ENCODE data around the gene IQCM.

IQCM gene

GRCh38 chr4:149784018-149784417, 31.6 kb downstream of the IQCM start:
- DNase-seq (ENCODE audit: low read depth in 2 of 3, low spot score in 2 of 3): no peak

DNA sequence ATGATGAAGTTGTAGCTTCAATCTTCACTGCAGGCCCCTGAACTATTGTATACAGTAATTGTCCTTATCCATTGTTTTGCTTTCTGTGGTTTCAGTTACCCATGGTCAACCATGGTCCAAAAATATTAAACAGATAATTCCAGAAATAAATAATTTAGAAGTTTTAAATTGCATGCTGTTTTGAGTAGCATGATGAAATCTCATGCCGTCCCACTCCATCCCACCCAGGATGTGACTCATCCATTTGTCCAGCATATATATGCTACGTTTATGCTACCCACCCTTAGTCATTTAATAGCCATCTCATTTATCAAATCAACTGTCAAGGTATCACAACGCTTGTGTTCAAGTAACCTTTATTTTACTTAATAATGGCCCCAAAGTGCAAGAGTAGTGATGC, 34.5 kb downstream of the IQCM start:
- DNase-seq (ENCODE audit: low read depth in 2 of 3, low spot score in 2 of 3): no peak

DNA sequence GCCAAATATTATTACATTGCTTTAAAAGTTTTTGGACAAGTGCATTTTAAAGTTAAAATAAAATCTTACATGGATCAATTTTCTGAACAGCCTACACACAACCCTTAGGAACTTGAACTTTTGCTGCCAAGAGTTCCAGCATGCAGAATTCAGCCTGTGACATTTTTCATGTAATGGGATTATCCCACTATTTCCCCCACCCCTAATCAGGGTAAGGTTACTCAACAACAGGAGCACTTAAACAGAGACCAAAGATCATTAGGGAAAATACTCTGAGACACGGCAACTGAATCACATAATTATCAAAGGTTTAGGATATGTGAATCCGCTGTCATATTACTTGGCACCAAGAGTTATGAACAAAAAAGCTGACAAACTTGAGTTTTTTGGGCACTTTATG, 47.2 kb downstream of the IQCM start:
- DNase-seq (ENCODE audit: low read depth in 2 of 3, low spot score in 2 of 3): no peak

GRCh38 chr4:149766135-149766534, 49.5 kb downstream of the IQCM start:
- DNase-seq (ENCODE audit: low read depth in 2 of 3, low spot score in 2 of 3): no peak

GRCh38 chr4:149765630-149766029, 50.0 kb downstream of the IQCM start:
- no peak for DNase-seq (ENCODE audit: low read depth in 2 of 3, low spot score in 2 of 3)

DNA sequence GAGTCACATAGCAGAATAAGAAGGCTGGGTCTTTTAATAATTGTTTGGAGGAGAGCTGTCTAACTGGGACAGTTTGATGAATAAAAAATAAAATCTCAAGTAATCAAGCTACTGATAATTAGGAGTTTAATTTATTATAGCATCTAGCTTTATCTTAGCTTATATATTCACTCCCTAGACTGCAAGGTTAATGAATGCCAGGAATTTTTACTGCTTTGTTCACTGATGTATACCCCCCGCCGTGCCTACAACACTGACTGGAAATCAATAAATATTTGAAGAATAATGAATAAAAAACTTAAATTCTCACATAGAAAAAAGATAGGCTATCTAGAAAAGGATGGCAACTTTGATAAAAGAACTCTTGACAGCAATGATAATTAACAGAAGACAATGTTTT, 59.7 kb downstream of the IQCM start:
- no peak for DNase-seq (ENCODE audit: low read depth in 2 of 3, low spot score in 2 of 3)

GRCh38 chr4:149754526-149754925, 61.1 kb downstream of the IQCM start:
- DNase-seq (ENCODE audit: low read depth in 2 of 3, low spot score in 2 of 3): no peak

GRCh38 chr4:149752729-149753128, 62.9 kb downstream of the IQCM start:
- no peak for DNase-seq (ENCODE audit: low read depth in 2 of 3, low spot score in 2 of 3)

- DNase-seq (ENCODE audit: low read depth in 2 of 3, low spot score in 2 of 3): no peak
These were observed 64.5 kb downstream of the IQCM start for GRCh38 chr4:149751174-149751573.

GRCh38 chr4:149749784-149750183, 65.9 kb downstream of the IQCM start:
- no peak for DNase-seq (ENCODE audit: low read depth in 2 of 3, low spot score in 2 of 3)

- DNase-seq (ENCODE audit: low read depth in 2 of 3, low spot score in 2 of 3): no peak
These were observed 68.0 kb downstream of the IQCM start for GRCh38 chr4:149747646-149748045.

GRCh38 chr4:149746276-149746675, 69.4 kb downstream of the IQCM start:
- DNase-seq (ENCODE audit: low read depth in 2 of 3, low spot score in 2 of 3): no peak

GRCh38 chr4:149741186-149741831, 74.3 kb downstream of the IQCM start:
- no peak for DNase-seq (ENCODE audit: low read depth in 2 of 3, low spot score in 2 of 3)

- no peak for DNase-seq (ENCODE audit: low read depth in 2 of 3, low spot score in 2 of 3)
These were observed 77.5 kb downstream of the IQCM start for GRCh38 chr4:149738156-149738555.

DNA sequence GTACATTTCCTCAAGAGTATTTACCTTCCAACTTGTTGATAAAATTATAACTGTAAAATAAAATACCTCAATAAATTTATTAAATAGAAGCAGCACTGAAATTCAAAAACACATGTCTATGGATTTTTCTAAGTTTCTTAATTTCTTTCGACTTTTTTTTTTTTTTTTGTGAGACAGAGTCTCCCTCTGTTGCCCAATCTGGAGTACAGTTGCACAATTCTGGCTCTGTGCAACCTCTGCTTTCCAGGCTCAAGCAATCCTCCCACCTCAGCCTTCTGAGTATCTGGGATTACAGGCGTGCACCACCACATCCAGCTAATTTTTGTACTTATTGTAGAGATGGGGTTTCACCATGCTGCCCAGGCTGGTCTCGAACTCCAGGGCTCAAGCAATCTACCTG, 79.8 kb downstream of the IQCM start:
- DNase-seq (ENCODE audit: low read depth in 2 of 3, low spot score in 2 of 3): no peak

- no peak for DNase-seq (ENCODE audit: low read depth in 2 of 3, low spot score in 2 of 3)
These were observed 87.2 kb downstream of the IQCM start for GRCh38 chr4:149728444-149728843.

DNA sequence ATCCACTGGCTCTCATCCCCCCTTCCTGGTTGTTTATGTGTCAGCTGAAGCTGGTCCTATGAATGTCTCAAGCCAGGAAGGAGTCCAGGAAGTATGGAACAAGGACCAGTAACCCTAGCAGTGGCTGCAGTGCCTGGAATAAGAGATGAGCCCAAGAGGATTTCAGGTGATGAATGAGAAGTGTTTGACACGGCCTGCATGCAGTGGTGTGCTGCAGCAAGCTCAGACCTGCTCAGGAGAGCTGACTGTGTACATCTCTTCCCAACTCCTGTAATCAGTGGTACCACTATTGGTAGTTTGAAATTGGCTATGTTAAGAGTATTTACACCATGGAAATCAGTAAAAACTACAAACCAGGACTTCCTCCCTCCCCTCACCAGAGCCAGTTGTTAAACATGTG, 88.0 kb downstream of the IQCM start:
- no peak for DNase-seq (ENCODE audit: low read depth in 2 of 3, low spot score in 2 of 3)

DNA sequence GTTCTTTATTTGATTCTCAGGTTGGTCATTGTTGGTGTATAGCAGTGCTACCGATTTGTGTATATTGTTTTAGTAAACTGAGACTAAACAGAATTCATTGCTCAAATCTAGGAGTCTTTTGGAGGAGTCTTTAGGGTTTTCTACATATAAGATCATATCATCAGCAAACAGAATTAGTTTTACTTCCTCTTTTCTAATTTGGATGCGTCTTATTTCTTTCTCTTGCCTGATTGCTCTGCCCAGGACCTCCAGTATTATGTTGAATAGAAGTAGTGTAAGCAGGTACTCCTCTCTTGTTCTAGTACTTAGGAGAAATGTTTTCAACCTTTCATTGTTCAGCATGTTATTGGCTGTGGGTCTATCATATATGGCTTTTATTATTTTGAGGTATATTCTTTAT, 92.6 kb downstream of the IQCM start:
- DNase-seq (ENCODE audit: low read depth in 2 of 3, low spot score in 2 of 3): no peak

DNA sequence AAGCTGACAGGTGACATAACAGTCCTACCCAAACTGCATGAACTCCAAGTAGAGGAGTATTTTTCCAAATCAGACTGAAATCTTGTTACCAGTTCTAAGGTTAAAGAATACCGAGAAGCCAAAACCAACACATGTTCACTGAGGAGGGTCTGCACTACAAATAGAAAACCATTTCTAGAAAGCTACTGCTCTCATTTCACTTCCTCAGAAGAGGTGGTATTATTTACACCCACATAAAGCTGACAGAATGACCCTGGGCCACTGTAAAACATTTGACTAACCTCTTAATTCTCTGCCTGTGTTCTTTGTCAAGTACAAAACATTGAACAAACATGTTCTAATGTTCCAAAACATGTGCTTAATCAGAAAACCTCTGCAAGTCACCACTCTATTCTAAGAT, 95.8 kb downstream of the IQCM start:
- no peak for DNase-seq (ENCODE audit: low read depth in 2 of 3, low spot score in 2 of 3)

DNA sequence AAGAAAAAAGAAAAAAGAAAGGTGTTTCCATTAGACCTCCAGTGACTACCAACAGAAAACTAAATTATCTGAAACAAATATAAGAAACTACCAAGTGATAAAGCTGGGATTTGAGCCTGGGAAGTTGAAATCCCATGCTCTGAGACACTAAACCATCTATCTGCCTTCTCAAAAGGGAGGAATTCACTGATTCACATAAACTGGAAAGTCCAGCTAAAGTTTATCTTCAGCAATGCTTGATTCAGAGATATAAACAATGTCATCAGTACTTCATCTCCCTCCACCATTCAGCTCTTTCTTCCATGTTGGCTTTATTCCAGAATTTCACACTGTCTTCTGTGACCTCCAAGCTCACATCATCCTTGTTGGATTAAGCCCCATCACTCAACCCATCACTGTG, 96.3 kb downstream of the IQCM start:
- DNase-seq (ENCODE audit: low read depth in 2 of 3, low spot score in 2 of 3): no peak

DNA sequence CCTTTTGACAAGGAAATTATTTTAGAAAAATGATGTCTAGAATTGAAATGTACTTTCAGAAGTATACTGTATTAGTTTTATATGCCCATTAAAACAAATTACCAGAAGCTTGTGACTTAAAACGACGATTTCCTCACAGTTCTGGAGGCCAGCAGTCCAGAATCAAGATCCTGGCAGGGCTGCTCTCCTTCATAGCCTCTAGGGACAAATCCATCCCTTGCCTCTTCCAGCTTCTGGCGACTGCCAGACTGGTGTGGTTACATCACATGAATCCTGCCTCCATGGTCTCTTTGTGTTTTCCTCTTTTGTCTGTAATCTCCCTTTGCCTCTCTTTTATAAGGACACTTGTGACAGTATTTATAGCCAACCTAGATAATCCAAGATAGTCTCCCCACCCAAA, 97.1 kb downstream of the IQCM start:
- no peak for DNase-seq (ENCODE audit: low read depth in 2 of 3, low spot score in 2 of 3)

DNA sequence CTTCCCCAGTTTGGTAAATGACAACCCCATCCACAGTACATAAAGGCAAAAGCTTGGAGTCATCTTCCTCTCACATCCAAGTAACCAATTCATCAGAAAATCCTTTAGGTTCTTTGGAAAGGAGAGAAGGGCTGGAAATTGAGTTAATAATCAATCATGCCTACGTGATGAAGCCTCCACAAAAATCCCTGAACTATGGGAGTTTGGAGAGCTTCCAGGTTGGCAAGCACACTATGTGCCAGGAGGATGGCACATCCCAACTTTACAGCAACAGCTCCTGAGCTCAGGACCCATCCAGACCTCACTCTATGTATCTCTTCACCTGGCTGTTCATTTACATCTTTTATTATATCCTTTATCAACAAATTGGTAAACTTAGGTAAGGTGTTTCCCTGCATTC, 98.9 kb downstream of the IQCM start:
- no peak for DNase-seq (ENCODE audit: low read depth in 2 of 3, low spot score in 2 of 3)

DNA sequence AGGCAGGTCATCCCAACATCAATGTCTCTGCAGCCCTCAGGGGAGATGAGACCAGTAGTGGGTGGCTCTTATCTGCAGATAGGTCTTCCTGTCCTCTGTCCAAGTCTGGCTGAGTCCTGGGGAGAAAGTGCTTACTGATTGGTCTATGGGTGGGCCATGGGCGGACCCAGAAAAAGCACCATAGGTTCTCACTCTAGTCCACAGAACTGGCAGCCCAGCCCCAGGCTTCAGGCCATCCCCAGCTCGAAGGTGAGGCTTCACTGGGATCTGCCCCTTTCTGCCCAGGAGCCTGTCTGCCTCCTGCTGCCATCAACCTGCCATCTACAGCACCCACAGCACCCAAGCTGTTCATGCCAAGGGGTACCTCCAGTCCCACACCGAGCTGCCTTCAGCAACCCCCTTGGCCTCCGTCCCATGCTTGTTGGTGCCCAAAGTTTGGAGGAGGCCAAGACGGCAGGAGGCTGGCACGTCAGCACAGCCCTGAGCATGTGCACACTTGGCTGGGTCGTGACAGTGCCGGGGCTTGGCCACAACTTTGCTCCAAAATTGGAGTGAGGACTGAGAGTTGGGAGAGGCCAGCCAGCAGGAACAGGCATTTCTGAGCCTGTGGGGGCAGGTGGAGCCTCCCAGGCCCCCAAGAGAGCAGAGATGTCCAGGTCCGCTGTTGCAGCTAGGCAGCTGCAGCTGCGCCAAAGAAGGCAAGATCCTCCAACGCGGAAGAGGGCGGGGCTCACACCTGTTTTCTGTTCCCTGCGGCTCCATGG, 99.6 kb downstream of the IQCM start:
- no peak for DNase-seq (ENCODE audit: low read depth in 2 of 3, low spot score in 2 of 3)
